Left cardiac atrium (tissue), 4 donors: ENCODE data around the gene GGA1. TPM values are rescaled to one million over a fixed set of nuclear protein-coding genes. Genes with fewer than 3 reads are reported as not detected.

Source experiments
- ATAC-seq, 2 donors: fragments of 200-7000 bp; cut with Tn5 transposase; one replicate each; pipeline ENCODE4 v1.9.1; 2020; ENCODE audit warnings: mild to moderate bottlenecking in 2 of 2, moderate library complexity in 2 of 2
- DNase-seq: peaks from one replicate; pipeline ENCODE4 v3.0.0-alpha.2; 2020
- intact Hi-C, 2 donors: fragments of 100-400 bp; cut with DNase I; formaldehyde crosslinking; loops; one replicate each; pipeline versions ENCODE4 v1.14.1 to v1.15.1; 2022 to 2023
- long read RNA-seq: library from polyadenylated mRNA; unstranded; transcript quantifications from one replicate; pipeline ENCODE4 v2.0.0, GENCODE V29; 2021
- total RNA-seq, 2 donors: library from RNA; stranded (reverse); fragmentation: NEBNext Ultra II Directional; extraction: Animal tissue kit (Norgen Biotek cat#: 25700); gene quantifications; one replicate each; pipeline ENCODE4 v1.2.1, GENCODE V29; 2021
- donor health status: DM: no; HTN: yes; CAD: no.
- donor health status: DM: no; HTN: yes; CAD: no; lungs with severe emphysema.
- donor health status: DM: yes; HTN: yes; CAD: no.
- donor health status: Dilated cardiomyopathy.

The GGA1 gene
- total RNA-seq: 10 to 100 TPM; 24.4 to 26.6 TPM
- long read RNA-seq, transcript GGA1-203 (17 exons, 3,159 nt): major isoform, 5 of 13 reads
- long read RNA-seq, partial matches to known transcripts: 2 of 13 reads
- long read RNA-seq, other reads (novel, unspliced or antisense): 1 of 13 reads

DNA sequence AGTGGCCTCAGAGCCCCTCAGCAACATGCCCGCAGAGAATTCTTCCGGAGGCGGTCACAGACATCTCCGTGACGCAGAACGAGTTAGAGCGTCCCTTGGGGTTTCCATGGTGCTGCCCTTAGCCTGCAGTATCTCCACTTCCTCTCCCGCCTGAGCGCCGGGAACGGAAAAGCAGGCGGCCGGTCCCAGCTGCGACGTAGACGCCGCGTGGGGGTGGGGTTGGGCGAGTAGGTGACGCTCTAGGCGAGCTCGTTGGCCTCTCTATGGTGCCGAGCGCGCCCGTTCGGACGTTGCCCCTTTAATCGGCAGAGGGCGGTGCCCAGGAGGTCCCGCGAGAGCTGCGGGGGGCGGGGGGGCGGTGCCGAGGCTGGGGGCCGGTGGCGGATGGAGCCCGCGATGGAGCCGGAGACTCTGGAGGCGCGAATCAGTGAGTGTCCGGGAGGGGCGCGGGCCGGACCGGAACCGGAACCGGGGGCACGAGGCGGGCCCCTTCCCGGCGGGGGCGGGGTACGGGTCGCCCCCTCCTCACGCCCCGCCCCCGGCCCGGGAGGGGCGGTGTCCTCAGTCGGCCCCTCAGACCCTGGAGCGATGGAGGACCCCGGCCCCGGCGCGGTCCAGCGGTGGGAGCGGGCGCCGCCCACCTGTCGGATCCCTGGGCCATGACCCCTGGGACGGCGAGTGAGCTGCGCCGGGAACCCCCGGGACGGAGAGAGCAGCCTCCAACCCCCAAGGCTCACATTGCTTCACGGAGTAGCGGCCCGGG, at the start of gene GGA1:
TSS of gene GGA1 (plus strand) at position 358 of the 763 bp plus-strand sequence. CDS start at position 385, 27 bp downstream.
- ATAC-seq: peak; percentile 89 to 91
- intact Hi-C loops: no loop called here

GRCh38 chr22:37559521-37559900, 49.1 kb upstream of the GGA1 start:
- ATAC-seq: no peak
- DNase-seq: no peak
- intact Hi-C loops: no loop called here

More for the DNA sequence above, at the start of gene GGA1:
- DNase-seq: peak; percentile 97

DNA sequence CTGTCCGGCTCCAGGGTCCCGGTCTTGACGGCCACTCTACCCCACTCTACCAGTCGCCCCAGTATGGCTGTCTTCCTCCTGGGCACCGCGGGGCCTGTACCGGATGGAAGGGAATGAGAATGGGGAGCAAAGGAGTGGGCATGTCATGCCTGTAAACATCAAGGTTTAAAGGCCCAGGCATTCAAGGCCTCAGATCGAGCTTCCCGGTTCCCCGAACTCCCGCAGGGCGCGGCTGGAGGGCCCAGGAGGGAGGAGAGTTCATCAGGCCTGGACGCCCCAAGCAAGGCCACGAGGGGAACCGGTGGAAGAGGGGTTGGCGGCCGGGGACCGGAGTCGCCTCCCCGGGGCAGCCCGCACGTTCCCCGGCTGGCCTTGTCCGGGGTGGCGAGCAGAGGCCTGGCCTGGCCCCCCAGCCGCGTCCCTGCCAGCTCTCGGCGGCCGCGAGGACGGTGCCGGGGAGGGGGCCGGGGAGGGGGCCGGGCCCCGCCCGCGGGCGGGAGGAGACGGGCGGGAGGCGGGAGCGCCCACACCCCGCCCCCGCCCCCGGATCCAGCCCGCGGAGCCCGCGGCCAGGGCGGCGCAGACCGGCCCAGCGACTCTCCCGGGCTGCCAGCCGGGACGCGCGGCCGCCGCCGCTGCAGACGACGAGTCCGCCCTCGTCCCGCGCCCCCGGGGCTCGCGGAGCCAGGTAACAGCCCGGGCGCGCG, 48.6 kb upstream of the GGA1 start, which contains the start of gene CDC42EP1:
TSS of gene CDC42EP1 (plus strand) at position 580 of the 707 bp plus-strand sequence. CDS start 5,870 bp downstream, outside the sequence.
- intact Hi-C loops: loop anchor here in 1 of 2 donors (10.0 kb wide), 1 partner anchor 245 kb away; no protein-coding TSS in a partner anchor
- DNase-seq (peak; percentile 70), ATAC-seq (peak; percentile 57 to 76)

DNA sequence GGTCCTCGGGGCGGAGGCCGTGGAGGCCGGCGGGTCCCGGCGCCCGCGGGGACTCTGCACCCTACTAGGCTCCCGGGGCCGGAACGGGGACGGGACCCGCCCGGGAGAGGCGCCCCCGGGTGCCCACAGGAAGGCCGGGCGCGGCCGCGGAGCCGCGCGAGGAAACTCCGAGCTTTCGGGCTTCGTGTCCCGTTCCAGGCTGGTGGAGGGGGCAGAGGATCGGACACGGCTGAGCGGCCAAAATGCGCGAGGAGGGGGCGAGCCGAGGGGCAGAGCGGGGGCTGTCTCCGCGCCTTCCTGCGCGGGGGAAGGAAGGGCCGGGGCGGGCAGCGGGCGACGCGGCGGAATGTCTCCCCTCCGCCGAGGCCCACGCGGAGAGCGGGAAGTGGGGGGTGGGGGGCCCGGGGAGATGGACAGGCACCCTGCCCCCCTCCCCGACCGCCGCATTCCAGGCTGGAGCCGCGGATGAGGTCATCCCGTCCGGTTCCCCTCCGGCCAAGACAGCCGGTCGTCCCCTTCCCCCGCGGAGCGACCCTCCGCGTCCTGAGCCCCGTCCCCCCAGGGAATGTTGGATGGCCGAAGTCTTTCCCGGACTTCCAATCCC, 47.9 kb upstream of the GGA1 start:
- ATAC-seq (peak; percentile 41 to 54), DNase-seq (peak; percentile 80)
- intact Hi-C loops: loop anchor here in 1 of 2 donors (10.0 kb wide), 1 partner anchor 246 kb away; no protein-coding TSS in a partner anchor

DNA sequence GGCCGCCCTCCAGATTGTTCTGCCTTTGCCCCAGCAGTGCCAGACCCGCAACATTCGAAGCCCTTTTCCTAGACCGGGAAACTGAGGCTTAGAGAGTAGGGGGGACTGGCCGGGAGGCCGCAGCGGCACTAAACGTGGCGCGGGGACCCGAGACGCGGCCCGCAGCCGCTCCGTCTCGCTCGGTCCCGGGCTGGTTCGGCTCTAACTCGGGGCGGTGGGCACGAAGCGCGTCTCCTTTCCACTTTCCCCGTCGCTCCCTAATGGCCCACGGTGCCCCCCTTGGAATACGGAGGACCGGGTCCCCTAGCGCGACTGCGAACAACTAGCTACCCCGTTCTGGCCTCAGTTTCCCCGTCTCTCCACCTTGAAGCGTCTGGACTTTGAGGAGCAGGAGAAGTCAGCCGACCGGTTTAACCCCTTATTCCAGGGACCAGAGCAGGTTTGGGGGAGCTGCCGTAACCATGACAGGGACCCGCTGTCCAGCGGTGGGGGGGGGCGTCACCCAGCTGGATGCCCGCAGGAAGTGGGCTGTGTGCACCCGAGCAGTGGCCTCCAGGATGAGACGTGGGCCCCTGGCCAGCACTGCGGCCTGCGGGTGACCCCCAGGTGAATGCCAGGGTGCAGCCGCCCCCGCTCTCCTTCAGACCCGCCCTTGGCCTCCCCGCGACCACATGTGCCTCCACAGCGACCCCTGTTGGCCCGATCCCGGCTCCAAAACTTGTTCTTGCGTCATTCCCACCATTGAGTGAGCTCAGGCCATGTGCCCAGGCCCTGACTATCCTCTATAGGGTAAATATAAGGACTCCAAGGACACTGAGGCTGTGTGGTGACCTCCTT, 47.2 kb upstream of the GGA1 start:
- peak; percentile 62 to 67 for ATAC-seq
- intact Hi-C loops: loop anchor here in 1 of 2 donors (10.0 kb wide), 1 partner anchor 247 kb away; no protein-coding TSS in a partner anchor
- DNase-seq: peak; percentile 93

DNA sequence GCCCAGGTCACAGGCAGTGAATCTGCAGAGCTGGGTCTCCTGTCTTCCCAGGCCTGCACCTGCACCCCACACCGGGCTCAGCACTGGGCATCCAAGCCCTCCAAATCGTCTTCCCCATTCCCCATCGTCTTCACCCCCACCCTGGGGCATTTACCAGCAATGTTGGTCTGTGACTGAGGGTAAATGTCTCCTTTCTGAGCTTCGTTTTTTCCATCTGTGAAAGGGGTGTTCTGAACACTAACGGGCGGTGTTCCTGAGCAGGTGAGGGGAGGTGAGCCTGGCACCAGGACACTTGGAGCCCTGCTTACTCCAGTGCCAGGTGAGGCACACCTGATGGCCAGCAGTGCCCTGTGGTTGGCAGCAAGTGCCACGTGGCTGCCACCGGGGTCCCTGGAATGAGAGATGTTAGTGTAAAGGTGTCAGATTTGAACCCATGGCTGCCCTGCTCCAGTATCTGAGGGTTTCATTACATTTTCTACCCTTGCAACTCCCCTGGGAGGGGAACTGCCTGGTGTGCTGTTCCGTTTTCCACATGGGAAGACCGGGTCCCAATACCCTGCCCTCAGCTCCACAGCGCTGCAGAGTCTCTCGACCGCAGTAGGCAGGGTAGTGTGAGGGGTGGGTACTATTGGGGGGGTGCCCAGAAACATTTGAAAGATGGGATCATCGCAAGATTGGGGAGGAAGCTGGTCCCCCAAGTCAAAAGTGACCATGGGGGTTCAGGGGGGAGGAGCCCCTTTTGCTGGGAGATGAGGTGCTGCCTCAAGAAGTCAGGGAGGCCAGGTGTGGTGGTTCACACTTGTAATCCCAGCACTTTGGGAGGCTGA, 46.4 kb upstream of the GGA1 start:
- intact Hi-C loops: loop anchor here in 1 of 2 donors (10.0 kb wide), 1 partner anchor 247 kb away; no protein-coding TSS in a partner anchor
- ATAC-seq: no peak
- DNase-seq: no peak

- peak; percentile 80 for DNase-seq
- intact Hi-C loops: loop anchor here in 1 of 2 donors (10.0 kb wide), 1 partner anchor 249 kb away; no protein-coding TSS in a partner anchor
- ATAC-seq: peak; percentile 12 to 62
Measured at GRCh38 chr22:37563153-37564081, 45.2 kb upstream of the GGA1 start.

GRCh38 chr22:37564111-37564711, 44.4 kb upstream of the GGA1 start:
- intact Hi-C loops: loop anchor here in 1 of 2 donors (10.0 kb wide), 1 partner anchor 249 kb away; no protein-coding TSS in a partner anchor

DNA sequence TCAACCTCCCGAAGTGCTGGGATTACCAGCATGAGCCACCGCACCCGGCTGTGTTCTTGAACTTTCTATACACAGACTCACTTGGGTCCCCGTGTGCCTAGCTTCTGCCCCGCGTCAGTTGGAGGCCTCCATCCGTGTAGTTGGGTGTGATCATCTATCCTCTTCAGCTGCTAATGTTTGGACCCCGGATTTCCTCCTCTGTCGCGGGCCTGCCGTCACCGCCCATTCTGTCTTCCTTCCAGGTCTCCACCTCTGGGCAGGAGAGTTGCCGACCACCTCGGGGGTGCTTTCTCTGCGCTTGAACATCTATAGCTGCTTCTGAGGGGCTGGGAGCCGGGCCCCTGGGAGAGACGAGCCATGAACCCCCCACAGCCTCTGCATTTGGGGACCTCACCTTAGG, 42.8 kb upstream of the GGA1 start:
- intact Hi-C loops: loop anchor here in 1 of 2 donors (2.0 to 10.0 kb wide), 2 partner anchors 21 to 251 kb away; no protein-coding TSS in a partner anchor
- no peak for ATAC-seq
- DNase-seq: no peak

More at GRCh38 chr22:37564111-37564711, 44.4 kb upstream of the GGA1 start:
- no peak for ATAC-seq
- no peak for DNase-seq

DNA sequence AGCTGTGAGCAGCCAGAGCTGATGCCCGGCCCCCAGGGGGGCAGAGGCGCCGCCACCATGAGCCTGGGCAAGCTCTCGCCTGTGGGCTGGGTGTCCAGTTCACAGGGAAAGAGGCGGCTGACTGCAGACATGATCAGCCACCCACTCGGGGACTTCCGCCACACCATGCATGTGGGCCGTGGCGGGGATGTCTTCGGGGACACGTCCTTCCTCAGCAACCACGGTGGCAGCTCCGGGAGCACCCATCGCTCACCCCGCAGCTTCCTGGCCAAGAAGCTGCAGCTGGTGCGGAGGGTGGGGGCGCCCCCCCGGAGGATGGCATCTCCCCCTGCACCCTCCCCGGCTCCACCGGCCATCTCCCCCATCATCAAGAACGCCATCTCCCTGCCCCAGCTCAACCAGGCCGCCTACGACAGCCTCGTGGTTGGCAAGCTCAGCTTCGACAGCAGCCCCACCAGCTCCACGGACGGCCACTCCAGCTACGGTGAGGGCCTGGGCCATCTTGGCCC, 42.3 kb upstream of the GGA1 start:
- ATAC-seq (no peak), DNase-seq (no peak)
- intact Hi-C loops: loop anchor here in 1 of 2 donors (2.0 to 10.0 kb wide), 2 partner anchors 22 to 252 kb away; no protein-coding TSS in a partner anchor

- peak; percentile 40 to 60 for ATAC-seq
- DNase-seq: peak; percentile 81
- intact Hi-C loops: loop anchor here in 1 of 2 donors (2.0 to 10.0 kb wide), 2 partner anchors 22 to 252 kb away; no protein-coding TSS in a partner anchor
Measured at GRCh38 chr22:37566903-37567798, 41.5 kb upstream of the GGA1 start.

GRCh38 chr22:37568012-37568411, 40.6 kb upstream of the GGA1 start:
- intact Hi-C loops: loop anchor here in 1 of 2 donors (10.0 kb wide), 1 partner anchor 253 kb away; no protein-coding TSS in a partner anchor
- no peak for ATAC-seq
- DNase-seq: no peak

DNA sequence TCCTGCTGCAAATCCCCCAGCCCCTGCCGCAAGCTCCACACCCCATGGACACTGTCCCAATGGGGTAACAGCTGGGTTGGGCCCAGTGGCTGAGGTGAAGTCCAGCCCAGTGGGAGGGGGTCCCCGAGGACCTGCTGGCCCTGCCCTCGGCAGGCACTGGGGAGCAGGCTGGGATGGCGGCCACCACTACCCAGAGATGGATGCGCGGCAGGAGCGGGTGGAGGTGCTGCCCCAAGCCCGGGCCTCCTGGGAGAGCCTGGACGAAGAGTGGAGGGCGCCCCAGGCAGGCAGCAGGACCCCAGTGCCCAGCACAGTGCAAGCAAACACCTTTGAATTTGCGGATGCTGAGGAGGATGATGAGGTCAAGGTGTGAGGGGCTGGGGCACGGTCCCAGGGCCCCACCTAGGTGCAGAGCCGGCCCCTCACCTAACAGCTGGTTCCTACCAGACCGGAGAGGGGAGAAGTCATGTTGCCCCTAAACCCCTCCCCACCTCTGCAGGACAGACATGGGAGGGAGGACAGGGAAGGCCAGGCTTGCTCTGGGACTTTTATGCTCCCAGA, 40.1 kb upstream of the GGA1 start:
- DNase-seq (no peak), ATAC-seq (no peak)
- intact Hi-C loops: loop anchor here in 1 of 2 donors (10.0 kb wide), 1 partner anchor 254 kb away; no protein-coding TSS in a partner anchor
